Choroid plexus epithelial cell (primary cell): ENCODE measurements around the gene ELMO1.

Source experiments
- DNase-seq: peaks from one replicate; pipeline ENCODE4 v3.0.0-alpha.2; 2010; ENCODE audit warnings: low read depth
- H3K4me3 ChIP-seq: 2 replicates; pipeline ENCODE4 v1.5.1; 2011; ENCODE audit warnings: low read depth, mild to moderate bottlenecking, control low read depth, low read length, moderate library complexity
- CTCF ChIP-seq: conservative IDR thresholded peaks from 2 replicates; pipeline ENCODE4 v1.5.1; 2011; ENCODE audit warnings: low read depth, mild to moderate bottlenecking, control low read depth, inconsistent platforms, low read length, moderate library complexity

Gene ELMO1

GRCh38 chr7:37083311-37084096, 365.2 kb downstream of the ELMO1 start:
- no peak for TF ChIP-seq CTCF
- H3K4me3 ChIP-seq, result no peak overlapping the region
- DNase-seq, result peak; percentile 27

- no peak overlapping the region for H3K4me3 ChIP-seq
- DNase-seq, result peak; percentile 6
- no peak for TF ChIP-seq CTCF
Measured at GRCh38 chr7:37081436-37081835, 367.2 kb downstream of the ELMO1 start.

- no peak for DNase-seq
- TF ChIP-seq CTCF, result no peak
- no peak overlapping the region for H3K4me3 ChIP-seq
Measured at GRCh38 chr7:37079420-37079819, 369.2 kb downstream of the ELMO1 start.

GRCh38 chr7:37076668-37077067, 372.0 kb downstream of the ELMO1 start:
- no peak for TF ChIP-seq CTCF
- no peak overlapping the region for H3K4me3 ChIP-seq
- no peak for DNase-seq

GRCh38 chr7:37074370-37074769, 374.3 kb downstream of the ELMO1 start:
- TF ChIP-seq CTCF, result no peak
- DNase-seq, result no peak
- no peak overlapping the region for H3K4me3 ChIP-seq

GRCh38 chr7:37071124-37071523, 377.5 kb downstream of the ELMO1 start:
- TF ChIP-seq CTCF, result no peak
- H3K4me3 ChIP-seq, result no peak overlapping the region
- no peak for DNase-seq

- DNase-seq, result no peak
- TF ChIP-seq CTCF, result no peak
- no peak overlapping the region for H3K4me3 ChIP-seq
Measured at GRCh38 chr7:37070471-37070870, 378.2 kb downstream of the ELMO1 start.
